ENCODE results near the gene ANKFY1.

- TF ChIP-seq CTCF (IDR thresholded peaks at IDR 0.05) (no peak), EP300 (IDR thresholded peaks at IDR 0.05) (no peak)
Observed at GRCh38 chr17:4206962-4207361, 56.8 kb downstream of the ANKFY1 start.
